CD4-positive, CD25-positive, alpha-beta regulatory T cell (primary cell): Measurements from ENCODE around the gene METTL13. TPM values are rescaled to one million over a fixed set of nuclear protein-coding genes. Genes with fewer than 3 reads are reported as not detected.

ENCODE experiments used
- ATAC-seq, 2 donors: fragments of 150-1000 bp; cut with Tn5 transposase; one replicate each; pipeline ENCODE4 v1.10.0; 2021; ENCODE audit warnings: low read depth in 2 of 2, moderate number of reproducible peaks in 2 of 2, moderate library complexity in 1 of 2
- DNase-seq, 3 donors: peaks; one replicate each; pipeline versions ENCODE4 v3.0.0 to v3.0.0-alpha.2; 2012 to 2022; ENCODE audit warnings: mixed read lengths in 1 of 3
- H3K27ac ChIP-seq: one replicate; pipeline ENCODE4 v1.7.0; 2013; ENCODE audit warnings: mild to moderate bottlenecking, low read length; ENCODE audit not compliant: insufficient read depth, poor library complexity, severe bottlenecking
- H3K27me3 ChIP-seq: one replicate; pipeline ENCODE4 v1.7.0; 2013; ENCODE audit warnings: low read length; ENCODE audit not compliant: control insufficient read depth, insufficient read depth
- H3K36me3 ChIP-seq: one replicate; pipeline ENCODE4 v1.7.0; 2013; ENCODE audit warnings: mild to moderate bottlenecking, low read length, moderate library complexity; ENCODE audit not compliant: control insufficient read depth, insufficient read depth
- H3K4me1 ChIP-seq: 2 replicates; pipeline ENCODE4 v1.7.0; 2013; ENCODE audit warnings: mild to moderate bottlenecking, low read length; ENCODE audit not compliant: insufficient read depth, control insufficient read depth, poor library complexity, severe bottlenecking
- H3K4me3 ChIP-seq: one replicate; pipeline ENCODE4 v1.7.0; 2013; ENCODE audit warnings: low read depth, mild to moderate bottlenecking, low read length, moderate library complexity
- H3K9me3 ChIP-seq, 2 experiments: 1 replicate in 1 of 2; 2 replicates in 1 of 2; pipeline ENCODE4 v1.7.0; 2013; ENCODE audit warnings: low read length in 2 of 2, mild to moderate bottlenecking in 1 of 2, moderate library complexity in 1 of 2; ENCODE audit not compliant: control insufficient read depth in 2 of 2
- H3K27ac Mint-ChIP-seq, 3 donors: one replicate each; pipeline ENCODE4 v1.8.0; 2020 to 2022; ENCODE audit warnings: mild to moderate bottlenecking in 3 of 3, mixed read lengths in 3 of 3, moderate library complexity in 2 of 3
- H3K27me3 Mint-ChIP-seq: one replicate; pipeline ENCODE4 v1.8.0; 2022; ENCODE audit warnings: mild to moderate bottlenecking, mixed read lengths
- H3K36me3 Mint-ChIP-seq: one replicate; pipeline ENCODE4 v1.8.0; 2020; ENCODE audit warnings: mixed read lengths
- H3K4me1 Mint-ChIP-seq, 4 donors: one replicate each; pipeline ENCODE4 v1.8.0; 2020 to 2022; ENCODE audit warnings: mixed read lengths in 4 of 4, mild to moderate bottlenecking in 1 of 4
- H3K4me3 Mint-ChIP-seq, 4 donors: one replicate each; pipeline ENCODE4 v1.8.0; 2020 to 2022; ENCODE audit warnings: mild to moderate bottlenecking in 4 of 4, mixed read lengths in 4 of 4, moderate library complexity in 3 of 4
- H3K9me3 Mint-ChIP-seq, 7 donors: one replicate each; pipeline ENCODE4 v1.8.0; 2020 to 2022; ENCODE audit warnings: mixed read lengths in 7 of 7, mild to moderate bottlenecking in 3 of 7, moderate library complexity in 2 of 7
- polyA plus RNA-seq, 4 donors: library from polyadenylated mRNA; unstranded; fragments of 300-500 nt; fragmentation: Illumina TruSeq; gene quantifications; one replicate each; pipeline ENCODE4 v1.2.3, GENCODE V29; 2021
- total RNA-seq: library from RNA; stranded (reverse); gene quantifications from one replicate; pipeline ENCODE4 v1.2.3, GENCODE V29; 2022

METTL13 gene
- total and polyA plus RNA-seq, 5 donors from 2014 or later = 17.5 to 38.4 (median 28.6) TPM

DNA sequence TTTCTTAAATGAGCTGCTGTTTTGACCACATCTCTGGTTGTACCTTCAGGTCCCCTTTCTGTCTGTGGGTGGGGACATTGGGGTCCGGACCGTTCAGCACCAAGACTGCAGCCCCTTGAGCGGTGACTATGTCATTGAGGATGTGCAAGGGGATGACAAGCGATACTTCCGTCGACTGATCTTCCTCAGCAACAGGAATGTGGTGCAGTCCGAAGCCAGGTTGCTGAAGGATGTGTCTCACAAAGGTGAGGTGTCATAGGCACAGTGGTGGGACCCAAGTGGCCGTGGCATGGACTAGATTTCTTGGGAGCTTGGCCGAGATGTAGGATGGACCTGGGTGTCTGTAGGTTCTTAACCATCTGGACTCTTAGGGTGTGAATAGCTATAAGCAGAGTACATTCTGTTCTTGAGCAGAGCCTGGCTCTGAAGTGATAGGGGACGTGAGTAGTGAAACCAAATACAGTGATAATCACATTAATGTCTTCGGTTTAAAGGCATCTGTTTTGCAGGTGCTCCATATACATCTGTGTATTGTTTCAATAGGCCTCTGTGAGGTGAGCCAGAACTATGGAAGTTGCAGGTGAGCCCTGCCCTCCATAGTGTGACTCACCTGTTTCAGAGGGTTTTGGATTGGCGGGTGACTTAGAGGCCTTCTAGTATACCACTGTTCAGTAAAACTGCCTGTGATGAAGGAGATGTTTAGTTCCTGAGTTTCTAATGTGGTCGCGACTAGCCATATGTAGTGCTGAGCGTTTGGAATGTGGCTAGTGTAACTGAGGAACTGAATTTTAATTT is 6.4 kb downstream of the METTL13 start:
- peaks cover 79% of the 10 kb centered on the region for H3K36me3 ChIP-seq
- no peak for DNase-seq
- H3K4me1 ChIP-seq = peaks cover 27% of the 10 kb centered on the region
- H3K9me3 ChIP-seq = no peaks in the 10 kb centered on the region
- H3K36me3 Mint-ChIP-seq = peaks cover 57% of the 10 kb centered on the region
- peak overlapping the region in 1 of 4 donors; percentile 7 for H3K4me3 Mint-ChIP-seq
- no peak overlapping the region for H3K27ac ChIP-seq
- H3K4me1 Mint-ChIP-seq = peaks cover 11 to 49% (median 40%) of the 10 kb centered on the region in 4 donors
- H3K27me3 ChIP-seq = no peaks in the 10 kb centered on the region
- ATAC-seq = no peak
- no peaks in the 10 kb centered on the region for H3K27me3 Mint-ChIP-seq
- H3K9me3 Mint-ChIP-seq = no peaks in the 10 kb centered on the region
- H3K27ac Mint-ChIP-seq = peak overlapping the region in 2 of 3 donors; percentile 13 to 33
- no peak overlapping the region for H3K4me3 ChIP-seq

DNA sequence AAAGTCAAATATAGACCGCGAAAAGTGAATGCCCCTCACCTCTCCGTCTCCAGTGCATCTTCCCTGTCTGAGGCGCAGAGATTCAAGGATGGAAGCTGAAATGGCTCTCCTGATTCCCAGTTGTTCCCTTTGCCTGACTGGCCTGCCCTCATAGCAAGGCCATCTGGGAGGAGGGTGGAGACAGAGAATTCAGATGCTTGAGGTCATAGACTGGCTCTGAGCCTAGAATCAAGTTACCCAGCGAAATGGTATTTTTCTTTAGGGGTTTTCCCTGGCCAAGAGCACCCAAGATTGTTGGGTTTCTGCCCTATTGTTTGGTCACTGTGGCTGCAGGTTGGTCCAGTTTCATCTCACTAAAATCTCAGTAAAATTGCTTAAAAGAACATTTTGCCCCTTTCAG is 7.2 kb downstream of the METTL13 start:
- Mint-ChIP-seq H3K36me3 (peaks cover 60% of the 10 kb centered on the region), H3K4me3 (no peak overlapping the region), H3K4me1 (peaks cover 11 to 41% (median 33%) of the 10 kb centered on the region in 4 donors), H3K27me3 (no peaks in the 10 kb centered on the region), H3K9me3 (no peaks in the 10 kb centered on the region), H3K27ac (no peak overlapping the region)
- no peak for DNase-seq
- Histone ChIP-seq H3K27me3 (no peaks in the 10 kb centered on the region), H3K27ac (no peak overlapping the region), H3K4me3 (no peak overlapping the region), H3K4me1 (peaks cover 19% of the 10 kb centered on the region), H3K36me3 (peaks cover 84% of the 10 kb centered on the region), H3K9me3 (no peaks in the 10 kb centered on the region)
- no peak for ATAC-seq

DNA sequence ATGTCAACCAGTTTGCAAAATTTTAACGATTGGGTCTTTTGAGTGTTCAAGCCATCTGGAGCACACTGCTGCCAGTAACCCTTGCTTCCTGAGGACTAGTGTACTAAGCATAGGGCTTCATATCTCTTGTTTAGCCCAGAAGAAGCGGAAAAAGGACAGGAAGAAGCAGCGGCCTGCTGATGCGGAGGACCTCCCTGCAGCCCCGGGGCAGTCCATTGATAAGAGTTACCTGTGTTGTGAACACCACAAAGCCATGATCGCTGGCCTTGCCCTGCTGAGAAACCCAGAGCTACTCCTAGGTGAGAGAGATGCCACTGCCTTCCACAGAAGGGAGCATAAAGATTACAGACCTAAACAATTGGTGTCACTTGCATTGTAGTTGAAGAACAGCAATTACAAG is 8.9 kb downstream of the METTL13 start:
- Histone ChIP-seq H3K4me1 (peaks cover 3% of the 10 kb centered on the region), H3K36me3 (peaks cover 94% of the 10 kb centered on the region), H3K4me3 (no peak overlapping the region), H3K27ac (no peak overlapping the region), H3K27me3 (no peaks in the 10 kb centered on the region), H3K9me3 (no peaks in the 10 kb centered on the region)
- Mint-ChIP-seq H3K4me1 (peaks cover 4 to 33% (median 27%) of the 10 kb centered on the region in 4 donors), H3K4me3 (no peak overlapping the region), H3K27ac (peak overlapping the region in 1 of 3 donors; percentile 66), H3K36me3 (peaks cover 66% of the 10 kb centered on the region), H3K9me3 (no peaks in the 10 kb centered on the region), H3K27me3 (no peaks in the 10 kb centered on the region)
- ATAC-seq (no peak), DNase-seq (no peak)

DNA sequence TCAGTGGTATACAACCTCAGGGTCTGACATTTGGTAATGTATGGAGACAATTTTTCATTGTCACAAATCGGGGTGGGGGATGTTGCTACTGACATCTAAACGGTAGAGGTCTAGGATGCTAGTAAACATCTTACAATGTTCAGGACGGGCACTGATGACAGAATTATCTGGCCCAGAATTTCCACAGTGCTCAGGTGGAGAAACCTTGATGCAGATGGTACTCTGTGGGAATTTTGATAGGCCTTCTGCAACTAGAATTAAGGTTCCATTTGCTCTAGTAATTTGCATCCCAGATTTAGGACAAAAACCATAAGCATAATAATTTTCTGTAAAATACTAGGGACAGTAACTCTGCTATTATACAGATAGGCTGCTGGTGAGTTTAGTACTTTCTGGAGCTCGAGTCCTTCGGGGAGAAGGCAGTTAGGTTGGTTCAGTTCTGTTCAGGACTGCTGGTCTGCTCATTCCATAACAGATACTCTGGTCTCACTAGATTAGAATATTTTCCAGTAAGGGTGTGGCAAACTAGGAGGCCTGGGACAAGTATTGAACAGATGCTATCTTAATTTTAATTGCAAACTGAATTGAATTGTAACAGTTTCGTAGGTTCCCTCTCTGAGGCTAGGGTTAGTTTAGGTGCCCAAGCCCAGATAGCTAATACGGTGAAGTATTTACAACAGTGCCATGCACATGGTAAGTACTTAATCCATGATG is 11.4 kb downstream of the METTL13 start:
- Histone ChIP-seq H3K36me3 (peaks cover 98% of the 10 kb centered on the region), H3K27ac (no peak overlapping the region), H3K4me3 (no peak overlapping the region), H3K27me3 (no peaks in the 10 kb centered on the region), H3K9me3 (no peaks in the 10 kb centered on the region), H3K4me1 (no peaks in the 10 kb centered on the region)
- H3K9me3 Mint-ChIP-seq = no peaks in the 10 kb centered on the region
- peaks cover 73% of the 10 kb centered on the region for H3K36me3 Mint-ChIP-seq
- H3K4me1 Mint-ChIP-seq = peaks cover 4 to 25% (median 20%) of the 10 kb centered on the region in 4 donors
- DNase-seq = no peak
- no peaks in the 10 kb centered on the region for H3K27me3 Mint-ChIP-seq
- no peak overlapping the region for H3K27ac Mint-ChIP-seq
- ATAC-seq = no peak
- H3K4me3 Mint-ChIP-seq = no peak overlapping the region

DNA sequence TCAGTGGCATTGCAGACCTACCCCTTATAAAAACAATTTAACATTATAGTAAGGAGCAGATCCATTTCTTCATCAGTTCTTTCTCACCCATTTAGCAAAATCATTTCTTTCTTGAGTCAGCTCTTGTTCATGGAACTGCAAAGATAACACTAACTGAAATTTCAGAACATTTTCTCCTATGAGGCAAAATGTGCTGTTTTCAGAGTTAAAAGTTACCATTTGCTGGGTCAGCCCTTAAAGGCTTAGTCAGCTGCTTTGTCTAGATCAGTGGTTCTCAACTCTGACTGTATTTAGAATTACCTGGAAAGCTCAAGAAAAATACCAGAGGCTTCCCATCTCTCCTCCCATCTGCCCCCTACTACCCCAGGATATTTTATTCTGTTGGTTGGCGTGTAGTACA is 12.2 kb downstream of the METTL13 start:
- no peaks in the 10 kb centered on the region for H3K4me1 ChIP-seq
- ATAC-seq (no peak), DNase-seq (no peak)
- no peak overlapping the region for H3K4me3 ChIP-seq
- H3K9me3 ChIP-seq = no peaks in the 10 kb centered on the region
- no peaks in the 10 kb centered on the region for H3K27me3 ChIP-seq
- Mint-ChIP-seq H3K4me3 (no peak overlapping the region), H3K36me3 (peaks cover 67% of the 10 kb centered on the region), H3K4me1 (peaks cover 4 to 24% (median 18%) of the 10 kb centered on the region in 4 donors), H3K27me3 (no peaks in the 10 kb centered on the region), H3K9me3 (no peaks in the 10 kb centered on the region), H3K27ac (peak overlapping the region in 2 of 3 donors; percentile 60 to 64)
- H3K36me3 ChIP-seq = peaks cover 95% of the 10 kb centered on the region
- no peak overlapping the region for H3K27ac ChIP-seq

DNA sequence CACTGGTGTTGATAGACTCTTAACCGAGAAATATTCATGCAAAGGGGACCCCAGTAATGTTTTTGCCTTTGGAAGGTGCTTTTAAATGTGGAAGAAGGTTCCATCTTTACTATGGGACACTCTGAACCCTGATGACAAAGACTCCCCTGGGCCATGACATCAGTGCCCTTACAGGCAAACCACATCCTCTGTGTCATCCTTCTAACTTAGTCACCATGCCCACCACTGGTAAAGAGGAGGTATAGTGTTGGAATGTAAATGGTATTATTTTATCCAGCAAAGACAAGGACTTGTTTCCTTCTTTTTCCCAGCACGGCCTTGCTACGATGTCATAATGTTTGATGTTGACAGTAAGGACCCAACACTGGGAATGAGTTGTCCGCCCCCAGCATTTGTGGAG is 12.6 kb downstream of the METTL13 start:
- DNase-seq (peak in 2 of 3 donors; percentile 15 to 65), ATAC-seq (peak; percentile 100)
- Histone ChIP-seq H3K9me3 (no peaks in the 10 kb centered on the region), H3K4me1 (no peaks in the 10 kb centered on the region), H3K27me3 (no peaks in the 10 kb centered on the region), H3K36me3 (peaks cover 92% of the 10 kb centered on the region), H3K27ac (no peak overlapping the region), H3K4me3 (no peak overlapping the region)
- no peak overlapping the region for H3K4me3 Mint-ChIP-seq
- peaks cover 4 to 22% (median 18%) of the 10 kb centered on the region in 4 donors for H3K4me1 Mint-ChIP-seq
- H3K36me3 Mint-ChIP-seq = peaks cover 63% of the 10 kb centered on the region
- no peaks in the 10 kb centered on the region for H3K9me3 Mint-ChIP-seq
- peak overlapping the region in 2 of 3 donors; percentile 60 to 64 for H3K27ac Mint-ChIP-seq
- no peaks in the 10 kb centered on the region for H3K27me3 Mint-ChIP-seq

DNA sequence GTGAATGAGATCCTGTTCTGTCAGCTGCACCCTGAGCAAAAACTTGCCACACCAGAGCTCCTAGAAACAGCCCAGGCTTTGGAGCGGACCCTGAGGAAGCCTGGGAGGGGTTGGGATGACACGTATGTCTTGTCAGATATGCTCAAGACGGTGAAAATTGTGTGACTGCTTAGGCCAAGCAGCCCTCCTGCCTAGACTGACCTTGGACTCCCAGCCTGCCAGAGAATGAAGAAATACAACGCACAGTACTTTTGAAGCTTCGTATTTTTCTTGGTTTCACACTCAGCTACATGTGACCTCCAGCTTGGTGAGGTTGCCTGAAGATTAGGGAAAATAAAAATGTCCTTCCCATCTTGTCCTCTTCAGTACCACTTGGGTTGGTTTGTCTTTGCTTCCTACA is 15.1 kb downstream of the METTL13 start:
- Mint-ChIP-seq H3K27me3 (no peaks in the 10 kb centered on the region), H3K4me3 (no peak overlapping the region), H3K36me3 (peaks cover 45% of the 10 kb centered on the region), H3K9me3 (no peaks in the 10 kb centered on the region), H3K27ac (no peak overlapping the region), H3K4me1 (peaks cover 4 to 19% (median 11%) of the 10 kb centered on the region in 4 donors)
- Histone ChIP-seq H3K27me3 (no peaks in the 10 kb centered on the region), H3K4me1 (no peaks in the 10 kb centered on the region), H3K9me3 (no peaks in the 10 kb centered on the region), H3K4me3 (no peak overlapping the region), H3K36me3 (peaks cover 68% of the 10 kb centered on the region), H3K27ac (no peak overlapping the region)
- no peak for ATAC-seq
- DNase-seq = no peak
